Suprapubic skin (tissue), 4 donors: Measurements from ENCODE around the gene WNT8B. TPM values are rescaled to one million over a fixed set of nuclear protein-coding genes. Genes with fewer than 3 reads are reported as not detected.

ENCODE experiments used
- DNase-seq, 2 donors: peaks; one replicate each; pipeline ENCODE4 v3.0.0-alpha.2; 2019; ENCODE audit warnings: low spot score in 2 of 2
- H3K27ac ChIP-seq: fragments of 200-600 bp; sonication (generic); one replicate; pipeline ENCODE4 v1.5.1; 2019
- H3K27me3 ChIP-seq: fragments of 200-600 bp; sonication (generic); one replicate; pipeline ENCODE4 v1.5.1; 2019
- H3K36me3 ChIP-seq: fragments of 200-600 bp; sonication (generic); one replicate; pipeline ENCODE4 v1.5.1; 2019
- H3K4me1 ChIP-seq: fragments of 200-600 bp; sonication (generic); one replicate; pipeline ENCODE4 v1.5.1; 2019
- H3K4me3 ChIP-seq: fragments of 200-600 bp; sonication (generic); one replicate; pipeline ENCODE4 v1.5.1; 2019; ENCODE audit warnings: mild to moderate bottlenecking
- H3K9me3 ChIP-seq: fragments of 200-600 bp; sonication (generic); one replicate; pipeline ENCODE4 v1.5.1; 2019
- CTCF ChIP-seq, 2 donors: fragments of 200-600 bp in 1 of 2; fragments of 450-650 bp in 1 of 2; sonication (generic) in 1 of 2; IDR thresholded peaks; one replicate each; pipeline ENCODE4 v1.5.1; 2016 to 2019; ENCODE audit warnings: antibody characterized with exemption in 2 of 2, mild to moderate bottlenecking in 1 of 2, moderate library complexity in 1 of 2
- EP300 ChIP-seq: sonication (generic); formaldehyde crosslinking; IDR thresholded peaks from one replicate; pipeline ENCODE4 v1.6.1; 2017; ENCODE audit warnings: antibody characterized with exemption
- POLR2A ChIP-seq, 2 donors: fragments of 450-650 bp; IDR thresholded peaks; one replicate each; pipeline ENCODE4 v1.6.1; 2017; ENCODE audit warnings: antibody characterized with exemption in 2 of 2, mild to moderate bottlenecking in 2 of 2, moderate library complexity in 2 of 2
- POLR2AphosphoS5 ChIP-seq, 3 donors: sonication (generic); formaldehyde crosslinking; IDR thresholded peaks; one replicate each; pipeline ENCODE4 v1.6.1; 2017; ENCODE audit warnings: antibody characterized with exemption in 3 of 3
- WGBS: methylation state at CpG from one replicate; pipeline ENCODE4 v1.1.5; 2018; 5-methylcytosine and 5-hydroxymethylcytosine counted together
- total RNA-seq, 4 donors: library from RNA; depleted of rRNA; stranded (reverse); fragments of >200 nt; gene quantifications; one replicate each; pipeline ENCODE4 v1.1.0, GENCODE V29; 2016

The WNT8B gene
- total RNA-seq, 4 donors from 2014 or later: 0.34 TPM; not detected in 3

GRCh38 chr10:100482181-100482833 lies 19.5 kb downstream of the WNT8B start:
- Histone ChIP-seq H3K27me3 (peaks cover 38% of the 10 kb centered on the region), H3K9me3 (no peaks in the 10 kb centered on the region), H3K36me3 (peaks cover under 1% of the 10 kb centered on the region), H3K4me1 (peaks cover 19% of the 10 kb centered on the region), H3K4me3 (peak overlapping the region; percentile 54), H3K27ac (no peak overlapping the region)
- no peak for TF ChIP-seq POLR2A (IDR thresholded peaks at IDR 0.05)
- peak; percentile 15 to 87 for TF ChIP-seq CTCF (IDR thresholded peaks at IDR 0.05)
- no peak for TF ChIP-seq POLR2AphosphoS5 (IDR thresholded peaks at IDR 0.05)
- 0% methylated on average over 18 of the region's 59 CpGs for WGBS
- peak; percentile 68 to 84 for DNase-seq

GRCh38 chr10:100482834-100483185 lies 20.0 kb downstream of the WNT8B start:
- H3K4me1 ChIP-seq: peaks cover 19% of the 10 kb centered on the region
- no peaks in the 10 kb centered on the region for H3K9me3 ChIP-seq
- 30% methylated on average over 5 of the region's 5 CpGs for WGBS
- peak overlapping the region; percentile 54 for H3K4me3 ChIP-seq
- no peak overlapping the region for H3K27ac ChIP-seq
- TF ChIP-seq CTCF (IDR thresholded peaks at IDR 0.05): no peak
- no peak for TF ChIP-seq POLR2AphosphoS5 (IDR thresholded peaks at IDR 0.05)
- no peak for TF ChIP-seq POLR2A (IDR thresholded peaks at IDR 0.05)
- TF ChIP-seq EP300: no peak
- H3K27me3 ChIP-seq: peaks cover 38% of the 10 kb centered on the region
- peaks cover 5% of the 10 kb centered on the region for H3K36me3 ChIP-seq
- no peak for DNase-seq

GRCh38 chr10:100483876-100484666 lies 21.3 kb downstream of the WNT8B start:
- no peak for DNase-seq
- no peak overlapping the region for H3K27ac ChIP-seq
- H3K27me3 ChIP-seq: peaks cover 31% of the 10 kb centered on the region
- WGBS: 90% methylated on average over 5 of the region's 5 CpGs
- TF ChIP-seq POLR2A (IDR thresholded peaks at IDR 0.05) (no peak), CTCF (IDR thresholded peaks at IDR 0.05) (no peak), POLR2AphosphoS5 (IDR thresholded peaks at IDR 0.05) (no peak), EP300 (no peak)
- H3K9me3 ChIP-seq: no peaks in the 10 kb centered on the region
- H3K4me3 ChIP-seq: no peak overlapping the region
- H3K4me1 ChIP-seq: peaks cover 19% of the 10 kb centered on the region
- peaks cover 18% of the 10 kb centered on the region for H3K36me3 ChIP-seq

GRCh38 chr10:100485366-100485765 lies 22.6 kb downstream of the WNT8B start:
- Histone ChIP-seq H3K4me1 (peaks cover 19% of the 10 kb centered on the region), H3K27ac (no peak overlapping the region), H3K4me3 (no peak overlapping the region), H3K27me3 (peaks cover 18% of the 10 kb centered on the region), H3K9me3 (no peaks in the 10 kb centered on the region), H3K36me3 (peaks cover 31% of the 10 kb centered on the region)
- no peak for TF ChIP-seq POLR2AphosphoS5 (IDR thresholded peaks at IDR 0.05)
- no peak for TF ChIP-seq EP300
- no peak for TF ChIP-seq POLR2A (IDR thresholded peaks at IDR 0.05)
- TF ChIP-seq CTCF (IDR thresholded peaks at IDR 0.05): no peak
- no peak for DNase-seq
- 79% methylated on average over 8 of the region's 8 CpGs for WGBS

- Histone ChIP-seq H3K4me1 (peaks cover 19% of the 10 kb centered on the region), H3K27ac (no peak overlapping the region), H3K27me3 (peaks cover 12% of the 10 kb centered on the region), H3K36me3 (peaks cover 35% of the 10 kb centered on the region), H3K4me3 (no peak overlapping the region), H3K9me3 (no peaks in the 10 kb centered on the region)
- WGBS: 90% methylated on average over 10 of the region's 10 CpGs
- no peak for DNase-seq
- TF ChIP-seq CTCF (IDR thresholded peaks at IDR 0.05) (no peak), POLR2A (IDR thresholded peaks at IDR 0.05) (no peak), POLR2AphosphoS5 (IDR thresholded peaks at IDR 0.05) (no peak), EP300 (no peak)
Measured at GRCh38 chr10:100485801-100486495, 23.1 kb downstream of the WNT8B start.
